HG02943 (cell line): ENCODE measurements around the gene DCUN1D4.
"Not testable (repeated sequence)": the region's sequence is repeated elsewhere in the genome, so short reads cannot be mapped to it uniquely, and the experiment has no call there.

Source experiments
- ATAC-seq: cut with Tn5 transposase; IDR thresholded peaks from one replicate; pipeline ENCODE4 v1.9.1; 2021; ENCODE audit warnings: mild to moderate bottlenecking, low read depth, moderate library complexity; ENCODE audit not compliant: unreplicated experiment

The DCUN1D4 gene

DNA sequence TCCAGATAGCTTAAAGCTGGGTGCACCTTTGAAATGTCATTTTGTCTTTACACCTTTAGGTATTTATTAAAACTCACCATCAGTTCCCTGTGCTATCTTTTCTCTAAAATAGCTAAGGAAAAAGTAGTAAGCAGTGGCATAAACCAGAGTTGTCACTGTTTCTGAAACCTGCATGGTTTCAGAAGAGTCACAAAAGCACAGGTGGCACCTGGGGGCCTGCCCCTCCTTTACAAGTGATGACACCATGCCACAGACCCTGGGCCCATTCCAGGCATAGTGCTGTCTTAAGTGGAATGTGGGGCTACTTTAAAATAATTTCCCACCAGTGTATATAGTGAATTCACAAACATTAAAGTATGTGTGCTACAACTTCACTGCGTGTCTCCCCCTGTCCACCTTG lies 47.8 kb downstream of the DCUN1D4 start:
- no peak for ATAC-seq

GRCh38 chr4:51893402-51893801 lies 50.4 kb downstream of the DCUN1D4 start:
- ATAC-seq: not testable (repeated sequence)

DNA sequence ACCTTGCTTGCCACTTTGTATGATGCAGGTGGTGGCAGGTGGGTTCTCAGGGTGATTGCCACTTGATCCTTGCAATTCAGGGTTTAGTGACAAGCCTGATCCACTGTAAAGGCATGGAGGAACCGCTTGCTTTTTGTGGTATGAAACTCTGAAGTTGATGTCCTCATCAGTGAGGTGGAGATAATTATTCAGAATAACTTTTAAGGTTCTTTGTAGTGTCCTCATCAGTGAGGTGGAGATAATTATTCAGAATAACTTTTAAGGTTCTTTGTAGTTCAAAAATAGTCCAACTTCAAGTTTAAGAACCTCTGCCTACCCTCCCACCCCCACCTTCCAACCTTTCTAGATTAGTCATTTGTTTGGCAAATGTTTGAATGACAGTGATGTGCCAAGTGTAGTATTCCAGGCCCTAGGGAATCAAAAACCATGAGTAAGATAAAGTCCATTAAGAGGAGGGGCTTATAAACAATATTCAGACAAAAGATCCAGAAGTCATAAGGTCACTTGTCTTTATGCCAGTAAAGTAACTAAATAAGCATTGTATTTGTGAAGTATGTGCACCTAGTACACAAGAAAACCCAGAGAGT lies 51.2 kb downstream of the DCUN1D4 start:
- no peak for ATAC-seq

DNA sequence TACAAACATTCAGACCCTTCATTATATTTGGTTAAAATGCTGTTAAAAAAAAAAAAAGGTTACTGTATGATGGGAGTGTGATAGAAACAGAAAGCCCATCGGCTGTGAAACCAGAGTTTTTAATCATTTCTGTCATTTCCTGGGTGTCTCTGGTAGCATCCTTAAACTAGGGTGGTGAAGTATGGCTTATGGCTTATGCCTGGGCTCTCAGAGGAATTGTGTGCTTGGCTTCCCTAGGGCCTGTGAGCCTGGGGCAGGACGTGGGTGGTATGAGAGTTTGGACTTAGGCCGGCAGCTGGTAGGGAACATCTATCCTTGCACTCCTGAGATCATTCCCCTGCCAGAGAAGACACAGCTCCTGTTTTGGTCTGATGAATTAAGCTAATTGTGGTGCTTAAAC lies 52.2 kb downstream of the DCUN1D4 start:
- peak; percentile 60 for ATAC-seq

GRCh38 chr4:51895816-51896408 lies 53.0 kb downstream of the DCUN1D4 start:
- ATAC-seq: peak; percentile 95

DNA sequence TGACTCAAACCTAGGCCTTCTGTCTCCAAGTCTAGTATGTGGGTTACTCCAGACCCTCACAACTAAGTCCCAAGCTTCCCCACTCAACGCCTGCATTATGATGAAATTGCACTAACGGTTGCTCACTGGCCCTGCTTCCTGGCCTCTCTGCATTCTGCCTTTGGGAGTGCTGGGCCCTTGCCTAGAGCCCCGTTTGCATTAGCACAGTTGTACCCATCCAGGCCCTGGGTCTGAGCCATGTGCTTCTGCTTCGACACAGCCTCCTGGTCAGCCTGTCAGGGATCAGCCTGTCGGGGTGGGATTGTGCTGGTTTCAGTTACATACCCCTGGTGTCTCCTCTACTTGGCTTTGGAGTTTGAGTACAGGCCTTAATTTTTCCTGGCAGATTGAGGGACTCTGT lies 58.4 kb downstream of the DCUN1D4 start:
- no peak for ATAC-seq

GRCh38 chr4:51906167-51906958 lies 63.4 kb downstream of the DCUN1D4 start:
- ATAC-seq: peak; percentile 95

- no peak for ATAC-seq
These were observed 64.2 kb downstream of the DCUN1D4 start for GRCh38 chr4:51907006-51907669.

DNA sequence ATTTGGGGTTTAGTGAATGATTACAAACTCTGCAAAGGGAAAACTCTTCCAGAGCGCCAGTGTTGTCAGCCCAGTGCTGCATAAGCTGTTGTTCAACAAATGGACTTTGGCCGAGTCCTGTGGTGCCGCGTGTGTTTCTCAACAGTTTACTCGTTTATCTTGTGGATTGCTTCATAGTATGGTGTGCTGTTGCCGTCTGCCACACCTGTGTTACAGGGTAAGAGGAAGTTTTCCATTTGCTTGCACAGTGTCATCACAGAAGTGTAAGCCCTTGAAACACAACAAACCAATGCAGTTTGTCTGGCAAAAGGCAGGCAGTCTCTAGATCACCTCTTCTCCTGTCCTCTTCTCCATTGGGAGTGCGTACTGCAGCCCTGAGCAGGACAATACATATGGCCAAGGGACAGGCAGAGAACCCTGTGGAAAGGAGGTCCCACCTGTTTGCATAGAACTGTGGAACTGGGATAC lies 66.3 kb downstream of the DCUN1D4 start:
- no peak for ATAC-seq

DNA sequence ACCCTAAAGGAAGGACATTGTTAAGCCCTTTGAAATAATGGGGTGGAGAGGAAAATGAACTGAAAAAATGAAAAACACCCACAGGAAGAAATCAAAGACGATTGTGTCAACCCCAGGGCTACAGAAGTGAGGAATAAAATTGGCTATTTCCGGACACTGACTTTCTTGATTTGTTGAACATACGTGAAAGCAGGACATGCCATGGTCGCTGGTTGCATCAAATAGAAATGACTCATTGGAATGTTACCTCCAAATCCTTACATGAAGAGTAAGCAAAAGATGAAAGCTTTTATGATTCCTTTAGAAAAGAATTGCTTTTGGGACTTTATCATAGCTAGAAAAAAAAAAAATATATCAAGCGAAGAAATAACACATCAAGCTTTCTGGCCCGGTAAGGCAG lies 75.3 kb downstream of the DCUN1D4 start:
- ATAC-seq: no peak

DNA sequence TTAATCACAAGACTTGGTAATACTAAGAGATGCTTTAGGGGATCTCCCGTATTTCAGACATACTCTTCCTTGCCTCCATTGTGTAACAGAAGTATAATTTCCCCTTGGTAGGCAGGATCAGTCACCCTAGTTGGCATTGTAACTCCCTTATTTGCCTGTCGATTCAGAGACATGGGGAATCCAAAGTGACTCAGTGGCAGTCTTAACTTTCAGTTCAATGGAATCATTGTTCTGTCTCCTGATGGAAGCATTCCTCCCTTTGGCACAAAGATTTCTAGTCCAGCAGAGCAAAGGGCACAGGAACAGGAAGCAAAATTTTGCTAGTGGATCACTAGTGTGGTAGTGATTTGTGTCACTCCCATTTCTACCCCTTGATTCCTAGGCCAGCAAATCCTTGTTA lies 80.4 kb downstream of the DCUN1D4 start:
- no peak for ATAC-seq

DNA sequence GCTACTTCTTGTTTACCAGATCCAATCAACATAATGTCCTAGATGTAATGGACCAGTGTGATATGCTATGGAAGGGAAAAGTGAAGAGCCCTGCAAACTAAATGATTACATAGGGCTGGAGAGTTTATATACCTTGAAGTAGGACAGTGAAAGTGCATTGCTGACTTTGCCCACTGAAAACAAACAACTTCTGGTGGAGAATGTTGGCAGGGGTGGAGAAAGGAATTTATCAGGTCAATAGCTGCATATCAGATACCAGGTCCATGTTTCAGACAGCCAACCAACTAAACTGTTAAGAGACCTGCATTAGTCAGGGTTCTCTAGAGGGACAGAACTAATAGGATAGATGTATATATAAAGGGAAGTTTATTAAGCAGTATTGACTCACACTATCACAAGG lies 82.4 kb downstream of the DCUN1D4 start:
- ATAC-seq: no peak

GRCh38 chr4:51930557-51930956 lies 87.6 kb downstream of the DCUN1D4 start:
- no peak for ATAC-seq

GRCh38 chr4:51931461-51931860 lies 88.5 kb downstream of the DCUN1D4 start:
- no peak for ATAC-seq

DNA sequence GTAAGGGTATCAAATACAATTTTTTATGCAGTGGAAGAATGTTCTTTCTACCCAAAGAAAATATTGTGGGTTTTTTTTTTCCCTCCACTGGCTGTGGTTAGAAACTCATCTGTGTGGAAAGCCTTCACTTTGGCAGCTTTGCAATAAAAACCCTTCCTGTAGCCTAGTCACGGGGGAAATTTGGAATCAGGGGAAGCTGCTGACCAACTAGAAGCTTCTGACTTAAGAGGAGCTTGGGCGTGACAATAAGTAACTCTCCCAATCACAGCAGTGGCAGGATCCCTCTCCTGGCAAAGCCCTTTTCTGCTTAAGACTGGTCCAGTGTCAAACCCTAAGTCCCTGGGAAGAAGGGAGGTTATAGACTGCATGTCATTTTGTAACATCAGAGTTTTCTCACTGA lies 89.3 kb downstream of the DCUN1D4 start:
- ATAC-seq: no peak

DNA sequence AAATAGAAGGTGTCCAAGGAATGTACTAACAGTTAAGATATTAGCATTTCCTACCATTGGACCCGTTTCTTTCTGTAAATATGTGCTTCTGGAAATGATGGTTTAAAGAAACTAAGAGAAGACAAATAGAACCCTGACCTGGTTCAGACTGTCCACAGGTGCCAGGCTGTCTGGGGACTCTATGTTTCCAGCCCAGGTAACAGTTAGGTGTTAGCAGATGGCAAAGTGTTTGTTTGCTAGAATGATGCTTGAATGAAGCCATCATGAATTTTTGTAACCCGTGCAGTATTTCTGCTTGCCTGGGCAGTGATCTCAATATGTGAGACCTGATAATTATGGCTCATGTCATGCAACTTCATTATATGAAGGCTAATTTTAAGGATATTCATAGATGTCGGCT lies 89.7 kb downstream of the DCUN1D4 start:
- ATAC-seq: no peak

DNA sequence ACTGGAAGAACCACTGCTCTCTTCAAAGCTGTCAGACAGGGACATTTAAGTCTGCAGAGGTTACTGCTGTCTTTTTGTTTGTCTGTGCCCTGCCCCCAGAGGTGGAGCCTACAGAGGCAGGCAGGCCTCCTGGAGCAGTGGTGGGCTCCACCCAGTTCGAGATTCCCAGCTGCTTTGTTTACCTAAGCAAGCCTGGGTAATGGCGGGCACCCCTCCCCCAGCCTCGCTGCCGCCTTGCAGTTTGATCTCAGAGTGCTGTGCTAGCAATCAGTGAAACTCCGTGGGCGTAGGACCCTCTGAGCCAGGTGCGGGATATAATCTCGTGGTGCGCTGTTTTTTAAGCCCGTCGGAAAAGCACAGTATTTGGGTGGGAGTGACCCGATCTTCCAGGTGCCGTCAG lies 97.5 kb downstream of the DCUN1D4 start:
- ATAC-seq: not testable (repeated sequence)

DNA sequence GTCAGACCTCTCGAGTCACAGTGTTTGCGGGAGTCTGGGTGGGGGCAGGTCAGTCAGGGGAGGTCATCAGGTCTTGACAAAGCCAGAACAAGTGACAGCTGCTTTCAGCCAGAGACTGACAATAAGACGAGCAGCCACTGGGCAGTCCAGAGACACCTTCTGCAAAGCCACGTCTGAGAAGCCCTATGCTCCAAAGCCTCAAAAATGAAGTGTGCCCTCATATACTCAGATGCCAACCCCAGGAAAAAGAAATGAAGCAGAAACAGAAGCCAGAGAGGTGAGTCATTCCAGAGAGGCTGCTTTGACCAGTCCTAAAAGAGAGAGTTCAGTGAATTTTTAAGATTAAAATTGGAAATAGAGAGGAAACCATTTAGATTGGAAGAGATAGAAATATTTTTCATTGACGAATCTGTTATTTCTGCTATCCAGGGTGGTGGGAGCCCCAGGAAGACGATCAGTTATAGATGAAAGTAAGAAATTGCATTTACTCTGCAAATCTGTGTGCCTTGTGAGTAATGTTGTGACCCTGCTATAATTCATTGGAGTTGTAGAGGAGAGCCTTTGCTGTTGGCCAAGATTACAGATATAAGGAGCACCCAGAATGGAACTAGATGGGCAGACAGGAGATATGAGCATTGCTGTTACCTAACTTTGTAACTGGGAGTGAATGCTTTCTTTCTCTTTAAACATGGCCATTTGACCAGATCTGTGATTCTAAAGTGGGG lies 99.3 kb downstream of the DCUN1D4 start:
- no peak for ATAC-seq

- ATAC-seq: no peak
These were observed 99.9 kb downstream of the DCUN1D4 start for GRCh38 chr4:51942833-51943215.

- no peak for ATAC-seq
These were observed 100.3 kb downstream of the DCUN1D4 start for GRCh38 chr4:51943221-51943620.
